Activated gamma-delta T cell (primary cell): ENCODE data around the gene ESPN.
A peak's percentile ranks its signal among the peaks of the same experiment; 100 is the strongest.
"Not testable (repeated sequence)": the region's sequence is repeated elsewhere in the genome, so short reads cannot be mapped to it uniquely, and the experiment has no call there.

ENCODE experiments used
- DNase-seq: peaks from one replicate; lab custom pipeline; 2025; lab: John Stamatoyannopoulos, UW
- total RNA-seq, 2 donors: gene quantifications; one replicate each; lab custom pipeline; 2026; lab: John Stamatoyannopoulos, UW

ESPN gene
- total RNA-seq, result 1.7 to 1.9 reads per million in 2 donors

- DNase-seq, result no peak
Measured at GRCh38 chr1:6424619-6425593, at the start of gene ESPN. Gene ESPN, plus strand, starts transcription at chr1:6424776. Its CDS starts 180 bp downstream, at chr1:6424956.

DNA sequence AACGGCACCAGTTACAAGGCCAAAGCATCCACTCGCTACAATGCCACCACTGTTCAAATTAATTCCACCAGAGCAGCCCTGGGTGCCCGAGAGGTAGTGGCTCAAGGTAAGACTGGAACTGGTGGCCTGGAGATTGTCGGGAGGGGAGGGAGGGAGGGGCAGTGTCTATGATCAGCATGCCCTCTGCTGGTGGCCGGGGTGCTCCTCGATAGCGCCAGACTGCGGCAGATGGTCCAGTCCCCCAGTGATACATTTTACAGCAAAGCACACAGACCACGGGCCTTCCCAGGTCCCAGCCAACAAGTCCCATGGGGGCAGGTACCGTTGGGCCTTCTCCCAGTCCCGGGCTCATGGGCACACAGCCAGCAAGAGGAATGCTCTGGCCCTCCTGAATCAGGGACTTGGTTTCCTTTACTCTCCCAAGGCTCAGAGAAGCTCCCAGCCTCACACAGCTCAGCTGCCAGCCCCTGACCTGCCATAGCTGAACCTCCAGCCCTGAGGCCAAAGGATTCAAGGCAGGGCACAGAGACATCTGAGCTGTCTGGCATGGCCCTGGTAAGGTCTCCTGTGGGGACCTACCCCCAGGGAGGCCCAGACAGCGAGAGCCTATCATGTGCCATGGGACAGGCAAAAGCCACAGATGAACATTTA, 46.4 kb upstream of the ESPN start:
- DNase-seq, result no peak

GRCh38 chr1:6380037-6380436, 44.5 kb upstream of the ESPN start:
- no peak for DNase-seq

- DNase-seq, result no peak
Measured at GRCh38 chr1:6384135-6384534, 40.4 kb upstream of the ESPN start.

- no peak for DNase-seq
Measured at GRCh38 chr1:6384962-6385361, 39.6 kb upstream of the ESPN start.

- DNase-seq, result no peak
Measured at GRCh38 chr1:6385488-6386191, 38.9 kb upstream of the ESPN start.

- no peak for DNase-seq
Measured at GRCh38 chr1:6386371-6386949, 38.1 kb upstream of the ESPN start.

- DNase-seq, result no peak
Measured at GRCh38 chr1:6389971-6390370, 34.6 kb upstream of the ESPN start.

DNA sequence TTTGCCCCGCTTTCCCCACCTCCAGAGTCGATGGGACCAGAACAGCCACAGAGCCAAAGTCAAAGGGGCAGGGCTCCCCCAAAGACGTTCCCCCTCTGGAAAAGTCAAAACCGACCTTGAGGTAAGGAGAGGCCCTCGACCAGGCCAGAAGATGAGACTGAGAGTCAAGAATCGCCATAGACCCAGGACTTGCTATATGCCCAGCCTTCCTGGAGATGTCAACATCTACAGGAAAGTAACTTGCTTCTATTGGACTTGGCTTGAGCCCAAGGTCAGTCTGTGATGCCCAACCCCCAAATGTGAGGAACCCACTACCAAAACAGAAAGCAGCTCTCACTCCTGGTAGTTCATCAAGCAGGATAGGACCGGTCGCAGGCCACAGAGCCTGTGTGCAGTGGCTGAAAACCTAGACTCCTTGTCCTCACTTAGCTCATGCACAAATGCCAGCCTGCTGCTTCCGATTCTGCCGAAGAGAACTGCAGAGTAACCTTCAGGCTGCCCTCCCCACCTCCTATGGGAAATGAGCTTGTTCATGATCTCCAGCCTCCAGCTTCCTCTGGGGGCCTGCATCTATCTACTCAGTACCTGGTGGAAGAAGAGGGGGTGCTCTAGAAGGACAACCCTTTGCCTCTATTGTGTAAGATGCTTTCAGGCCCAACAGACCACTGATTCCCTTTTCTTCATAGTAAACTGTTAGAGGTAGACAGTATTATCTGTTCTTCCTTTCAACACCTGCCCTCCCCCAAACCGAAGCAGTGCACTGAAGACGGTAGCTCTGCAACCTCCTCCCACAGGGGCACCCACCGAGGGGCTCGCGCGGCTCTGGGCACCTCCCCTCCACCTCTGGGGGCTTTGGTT, 32.4 kb upstream of the ESPN start:
- DNase-seq, result no peak

GRCh38 chr1:6392809-6393399, 31.7 kb upstream of the ESPN start:
- DNase-seq, result no peak

DNA sequence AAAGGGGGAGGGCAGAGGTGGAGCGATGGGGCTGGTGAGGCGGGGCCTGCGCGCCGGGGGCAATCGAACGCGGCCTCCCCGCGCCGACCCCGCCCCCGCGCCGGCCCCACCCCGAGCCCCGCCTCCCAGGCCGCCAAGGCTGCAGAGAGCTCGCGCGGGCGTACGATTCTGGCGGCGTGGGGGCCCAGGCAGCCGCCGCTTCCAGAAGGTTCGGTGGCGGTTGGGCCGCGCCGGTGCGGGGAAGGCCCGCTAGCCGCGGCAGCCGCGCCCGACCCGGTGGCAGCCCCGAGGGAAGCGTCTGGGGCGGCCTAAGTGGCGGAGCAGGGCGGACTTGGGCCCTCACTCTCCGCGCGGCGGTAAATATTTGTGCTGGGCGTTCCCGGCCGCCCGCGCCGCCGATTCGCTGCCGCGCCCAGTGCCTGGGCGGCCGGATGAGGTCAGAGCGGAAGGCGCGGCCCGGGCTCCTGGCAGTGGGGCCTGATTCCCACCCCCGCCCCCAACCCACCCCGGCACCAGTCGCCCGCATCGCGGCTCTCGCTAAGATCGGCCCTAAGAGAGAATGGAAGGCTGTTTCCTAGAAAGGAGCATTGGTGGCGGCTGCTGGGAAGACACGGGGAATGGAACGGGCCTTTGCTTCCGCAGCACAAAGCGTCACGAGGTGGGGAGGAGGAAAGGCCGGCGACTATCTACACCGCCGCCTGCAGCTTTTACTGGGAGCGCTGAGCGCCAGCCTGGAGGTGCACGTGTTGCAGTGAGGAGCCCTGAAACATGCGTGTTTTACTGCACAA, 31.0 kb upstream of the ESPN start, which contains the start of gene ACOT7:
Gene ACOT7 (minus strand): TSS at position 368 of the 788 bp plus-strand sequence. CDS start 368 bp downstream, outside the sequence.
- peak; percentile 82 for DNase-seq

DNA sequence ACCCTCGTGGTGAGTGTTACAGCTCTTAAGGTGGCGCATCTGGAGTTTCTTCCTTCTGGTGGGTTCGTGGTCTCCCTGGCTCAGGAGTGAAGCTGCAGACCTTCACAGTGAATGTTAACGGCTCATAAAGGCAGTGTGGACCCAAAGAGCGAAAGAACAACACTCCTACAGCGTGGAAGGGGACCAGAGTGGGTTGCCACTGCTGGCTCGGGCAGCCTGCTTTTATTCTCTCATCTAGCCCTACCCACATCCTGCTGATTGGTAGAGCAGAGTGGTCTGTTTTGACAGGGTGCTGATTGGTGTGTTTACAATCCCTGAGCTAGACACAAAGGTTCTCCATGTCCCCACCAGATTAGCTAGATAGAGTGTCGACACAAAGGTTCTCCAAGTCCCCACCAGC, 29.4 kb upstream of the ESPN start:
- not testable (repeated sequence) for DNase-seq

- DNase-seq, result not testable (repeated sequence)
Measured at GRCh38 chr1:6395781-6396244, 28.8 kb upstream of the ESPN start.

DNA sequence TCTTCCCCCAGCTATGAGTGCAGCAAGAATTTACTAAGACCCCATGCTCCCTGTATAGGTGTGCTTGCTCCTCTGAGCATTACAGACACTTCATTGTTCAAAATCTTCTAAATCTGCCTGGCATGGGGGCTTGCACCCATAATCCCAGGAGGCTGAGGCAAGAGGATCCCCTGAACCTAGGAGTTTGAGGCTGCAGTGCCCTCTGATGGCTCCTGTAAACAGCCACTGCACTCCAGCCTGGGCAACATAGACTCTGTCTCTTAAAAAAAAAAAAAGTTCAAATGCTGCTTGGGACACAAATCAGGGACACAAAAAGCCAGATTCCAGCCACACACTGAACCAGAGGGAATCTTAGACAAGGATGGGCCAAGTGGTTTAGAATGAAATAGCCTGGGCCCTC, 27.6 kb upstream of the ESPN start:
- DNase-seq, result no peak

DNA sequence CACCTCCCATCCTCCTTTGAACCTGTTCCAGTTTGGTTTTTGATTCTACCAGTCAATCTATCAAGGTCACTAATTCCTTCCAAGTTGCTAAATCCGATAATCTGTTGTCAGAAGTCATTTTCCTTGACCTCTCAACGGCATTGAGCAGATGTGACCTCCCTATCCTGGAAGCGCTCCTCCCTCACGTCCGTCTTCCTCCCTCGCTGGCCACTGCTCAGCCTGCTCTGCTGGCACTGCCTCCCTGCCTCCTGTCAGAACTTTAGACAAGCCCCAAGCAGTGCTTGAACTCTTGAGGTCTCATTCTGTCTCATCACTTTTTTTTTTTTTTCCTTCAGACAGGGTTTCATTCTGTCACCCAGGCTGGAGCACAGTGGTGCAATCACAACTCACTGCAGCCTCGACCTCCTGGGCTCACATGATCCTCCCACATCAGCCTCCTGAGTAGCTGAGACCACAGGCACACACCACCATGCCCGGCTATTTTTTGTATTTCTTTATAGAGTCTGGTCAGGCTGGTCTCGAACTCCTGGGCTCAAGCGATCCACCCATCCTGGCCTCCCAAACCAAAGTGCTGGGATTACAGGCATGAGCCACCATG, 26.6 kb upstream of the ESPN start:
- no peak for DNase-seq

DNA sequence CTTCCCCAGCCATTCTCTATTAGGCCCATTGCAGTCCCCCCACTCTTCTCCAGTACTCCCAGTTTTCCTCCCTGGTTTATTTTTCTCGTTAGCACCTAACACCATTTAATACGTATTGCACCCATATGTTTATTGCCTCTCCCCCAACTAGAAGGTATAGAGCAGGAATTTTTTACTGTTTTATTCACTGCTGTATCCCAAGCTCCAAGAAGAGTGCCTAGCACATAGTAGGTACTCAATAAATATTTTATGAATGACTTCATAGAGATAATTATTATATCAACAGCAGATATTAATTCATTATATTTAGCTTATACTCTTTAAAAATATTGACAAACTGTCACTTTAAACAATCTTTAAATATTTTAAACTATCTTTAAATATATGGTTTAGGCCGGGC, 25.3 kb upstream of the ESPN start:
- DNase-seq, result no peak

GRCh38 chr1:6401673-6402072, 22.9 kb upstream of the ESPN start:
- DNase-seq, result no peak

- DNase-seq, result no peak
Measured at GRCh38 chr1:6408023-6408422, 16.6 kb upstream of the ESPN start.

DNA sequence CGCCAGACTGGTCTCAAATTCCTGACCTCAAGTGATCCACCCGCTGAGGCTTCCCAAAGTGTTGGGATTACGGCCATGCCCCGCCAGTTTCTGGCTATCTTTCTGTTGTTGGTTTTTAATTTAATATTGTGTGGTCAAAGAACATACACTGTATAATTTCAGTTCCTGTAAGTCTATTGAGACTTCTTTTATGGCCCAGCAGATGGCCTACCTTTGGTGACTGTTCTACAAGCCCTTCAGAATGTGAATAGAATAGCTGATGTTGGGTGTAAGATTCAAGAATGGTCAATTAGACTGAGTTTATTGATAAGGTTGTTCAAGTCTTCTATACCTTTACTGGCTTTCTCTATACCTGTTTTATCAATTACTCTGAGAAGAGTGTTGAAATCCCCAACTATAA, 15.5 kb upstream of the ESPN start:
- no peak for DNase-seq
